SK-N-SH treated with all-trans-retinoic acid at 6 μM for 48 hours (cell line): ENCODE data around the gene ANKFN1.

ENCODE experiments used
- ATAC-seq: fragments of 200-7000 bp; cut with Tn5 transposase; 3 replicates; pipeline ENCODE4 v1.9.1; 2020; ENCODE audit warnings: mild to moderate bottlenecking, moderate library complexity
- ESRRG ChIP-seq: fragments of 250-450 bp; sonication (Bioruptor Pico); IDR thresholded peaks from 2 replicates; pipeline ENCODE4 v1.6.1; 2021; ENCODE audit warnings: mild to moderate bottlenecking
- GLIS3 ChIP-seq: fragments of 250-450 bp; sonication (Bioruptor Pico); IDR thresholded peaks from 2 replicates; pipeline ENCODE4 v1.5.0; 2020; ENCODE audit warnings: mild to moderate bottlenecking, moderate library complexity
- ISL1 ChIP-seq: fragments of 250-450 bp; sonication (Bioruptor Pico); IDR thresholded peaks from 2 replicates; pipeline ENCODE4 v2.1.2; 2022; ENCODE audit warnings: mild to moderate bottlenecking, moderate library complexity
- OSR1 ChIP-seq: fragments of 250-450 bp; sonication (Bioruptor Pico); IDR thresholded peaks from 2 replicates; pipeline ENCODE4 v1.8.0; 2022; ENCODE audit warnings: moderate library complexity, mild to moderate bottlenecking, inconsistent platforms
- PPARA ChIP-seq: fragments of 250-450 bp; sonication (Bioruptor Pico); IDR thresholded peaks from 2 replicates; pipeline ENCODE4 v1.5.0; 2020; ENCODE audit warnings: mild to moderate bottlenecking, borderline replicate concordance
- RARB ChIP-seq: fragments of 250-450 bp; sonication (Bioruptor Pico); IDR thresholded peaks from 2 replicates; pipeline ENCODE4 v1.8.0; 2021; ENCODE audit warnings: mild to moderate bottlenecking, moderate library complexity
- SNAI2 ChIP-seq: fragments of 250-450 bp; sonication (Bioruptor Pico); IDR thresholded peaks from 2 replicates; pipeline ENCODE4 v1.5.0; 2020; ENCODE audit warnings: mild to moderate bottlenecking, moderate library complexity
- TCF4 ChIP-seq: fragments of 250-450 bp; sonication (Bioruptor Pico); IDR thresholded peaks from 2 replicates; pipeline ENCODE4 v1.8.0; 2021; ENCODE audit warnings: mild to moderate bottlenecking, moderate library complexity, borderline replicate concordance
- ZC3H10 ChIP-seq: fragments of 250-450 bp; sonication (Bioruptor Pico); IDR thresholded peaks from 2 replicates; pipeline ENCODE4 v1.5.1; 2021; ENCODE audit warnings: mild to moderate bottlenecking, moderate library complexity
- ZFP30 ChIP-seq: fragments of 450-650 bp; formaldehyde crosslinking; IDR thresholded peaks from 2 replicates; pipeline ENCODE4 v1.5.0; 2022; ENCODE audit warnings: mild to moderate bottlenecking, moderate library complexity
- ZNF565 ChIP-seq: fragments of 450-650 bp; formaldehyde crosslinking; conservative IDR thresholded peaks from 2 replicates; pipeline ENCODE4 v1.5.0; 2020; ENCODE audit warnings: low read depth, mild to moderate bottlenecking, moderate library complexity
- ZNF70 ChIP-seq: fragments of 450-650 bp; formaldehyde crosslinking; IDR thresholded peaks from 2 replicates; pipeline ENCODE4 v1.5.0; 2020; ENCODE audit warnings: mild to moderate bottlenecking, moderate library complexity
- ZNF8 ChIP-seq: fragments of 450-650 bp; formaldehyde crosslinking; IDR thresholded peaks from 2 replicates; pipeline ENCODE4 v1.5.0; 2020; ENCODE audit warnings: mild to moderate bottlenecking, moderate library complexity
- TF ChIP-seq, protein P1 (sequence below): fragments of 250-450 bp; sonication (Bioruptor Pico); IDR thresholded peaks from 2 replicates; pipeline ENCODE4 v1.8.0; 2020; ENCODE audit warnings: mild to moderate bottlenecking, moderate library complexity, borderline replicate concordance
- TF ChIP-seq, protein P2 (sequence below): fragments of 250-450 bp; sonication (Bioruptor Pico); IDR thresholded peaks from 2 replicates; pipeline ENCODE4 v1.5.0; 2020; ENCODE audit warnings: mild to moderate bottlenecking, moderate library complexity
- TF ChIP-seq, protein P3 (sequence below): fragments of 250-450 bp; sonication (Bioruptor Pico); IDR thresholded peaks from 2 replicates; pipeline ENCODE4 v1.5.1; 2020; ENCODE audit warnings: low read depth, mild to moderate bottlenecking, moderate library complexity
- TF ChIP-seq, protein P4 (sequence below): fragments of 250-450 bp; sonication (Bioruptor Pico); IDR thresholded peaks from 2 replicates; pipeline ENCODE4 v1.8.0; 2021; ENCODE audit warnings: low read depth, mild to moderate bottlenecking, moderate library complexity, borderline replicate concordance

Gene ANKFN1

DNA sequence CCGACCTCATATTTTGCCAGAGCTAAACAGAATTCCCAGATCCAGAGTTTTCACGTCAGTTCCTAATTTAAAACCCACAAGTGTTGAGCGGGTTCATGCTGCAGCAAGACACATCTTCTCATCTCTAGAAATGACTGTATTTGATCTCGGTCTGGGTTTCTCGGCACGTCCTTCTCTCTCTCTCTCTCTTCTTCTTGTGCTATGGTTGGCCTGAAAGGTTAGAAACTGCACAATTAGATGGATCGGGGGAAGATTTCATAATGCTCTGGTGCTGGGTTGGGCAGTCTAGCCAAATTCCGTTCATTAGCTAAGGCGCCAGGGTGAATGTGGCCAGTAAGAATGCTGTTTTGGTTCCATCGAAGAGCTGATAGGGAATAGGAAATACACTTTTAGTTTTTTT, 281.3 kb downstream of the ANKFN1 start (continued):
- TF ChIP-seq, protein P1, sequence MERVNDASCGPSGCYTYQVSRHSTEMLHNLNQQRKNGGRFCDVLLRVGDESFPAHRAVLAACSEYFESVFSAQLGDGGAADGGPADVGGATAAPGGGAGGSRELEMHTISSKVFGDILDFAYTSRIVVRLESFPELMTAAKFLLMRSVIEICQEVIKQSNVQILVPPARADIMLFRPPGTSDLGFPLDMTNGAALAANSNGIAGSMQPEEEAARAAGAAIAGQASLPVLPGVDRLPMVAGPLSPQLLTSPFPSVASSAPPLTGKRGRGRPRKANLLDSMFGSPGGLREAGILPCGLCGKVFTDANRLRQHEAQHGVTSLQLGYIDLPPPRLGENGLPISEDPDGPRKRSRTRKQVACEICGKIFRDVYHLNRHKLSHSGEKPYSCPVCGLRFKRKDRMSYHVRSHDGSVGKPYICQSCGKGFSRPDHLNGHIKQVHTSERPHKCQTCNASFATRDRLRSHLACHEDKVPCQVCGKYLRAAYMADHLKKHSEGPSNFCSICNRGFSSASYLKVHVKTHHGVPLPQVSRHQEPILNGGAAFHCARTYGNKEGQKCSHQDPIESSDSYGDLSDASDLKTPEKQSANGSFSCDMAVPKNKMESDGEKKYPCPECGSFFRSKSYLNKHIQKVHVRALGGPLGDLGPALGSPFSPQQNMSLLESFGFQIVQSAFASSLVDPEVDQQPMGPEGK (CRISPR knock-in tag), result no peak
- no peak for TF ChIP-seq ZC3H10 (CRISPR knock-in tag)

DNA sequence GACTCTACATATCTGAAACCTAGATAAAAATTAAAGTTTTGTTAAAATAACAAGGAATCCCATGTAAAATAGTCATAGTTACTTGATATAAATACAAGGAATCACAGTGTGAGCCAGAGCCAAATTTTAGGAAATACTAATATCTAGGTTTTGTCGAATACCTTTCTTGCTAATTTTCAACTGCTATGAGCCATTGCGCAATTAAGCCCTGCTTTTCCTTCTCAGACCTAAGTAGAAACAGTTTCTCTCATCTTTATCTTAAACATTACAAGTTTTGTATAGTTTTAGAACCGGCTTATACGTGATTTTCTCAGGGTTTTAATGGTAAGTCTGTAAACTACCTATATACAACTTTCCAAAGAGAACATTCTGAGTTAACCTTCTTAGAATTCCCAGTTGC, 282.9 kb downstream of the ANKFN1 start:
- TF ChIP-seq, protein P2, sequence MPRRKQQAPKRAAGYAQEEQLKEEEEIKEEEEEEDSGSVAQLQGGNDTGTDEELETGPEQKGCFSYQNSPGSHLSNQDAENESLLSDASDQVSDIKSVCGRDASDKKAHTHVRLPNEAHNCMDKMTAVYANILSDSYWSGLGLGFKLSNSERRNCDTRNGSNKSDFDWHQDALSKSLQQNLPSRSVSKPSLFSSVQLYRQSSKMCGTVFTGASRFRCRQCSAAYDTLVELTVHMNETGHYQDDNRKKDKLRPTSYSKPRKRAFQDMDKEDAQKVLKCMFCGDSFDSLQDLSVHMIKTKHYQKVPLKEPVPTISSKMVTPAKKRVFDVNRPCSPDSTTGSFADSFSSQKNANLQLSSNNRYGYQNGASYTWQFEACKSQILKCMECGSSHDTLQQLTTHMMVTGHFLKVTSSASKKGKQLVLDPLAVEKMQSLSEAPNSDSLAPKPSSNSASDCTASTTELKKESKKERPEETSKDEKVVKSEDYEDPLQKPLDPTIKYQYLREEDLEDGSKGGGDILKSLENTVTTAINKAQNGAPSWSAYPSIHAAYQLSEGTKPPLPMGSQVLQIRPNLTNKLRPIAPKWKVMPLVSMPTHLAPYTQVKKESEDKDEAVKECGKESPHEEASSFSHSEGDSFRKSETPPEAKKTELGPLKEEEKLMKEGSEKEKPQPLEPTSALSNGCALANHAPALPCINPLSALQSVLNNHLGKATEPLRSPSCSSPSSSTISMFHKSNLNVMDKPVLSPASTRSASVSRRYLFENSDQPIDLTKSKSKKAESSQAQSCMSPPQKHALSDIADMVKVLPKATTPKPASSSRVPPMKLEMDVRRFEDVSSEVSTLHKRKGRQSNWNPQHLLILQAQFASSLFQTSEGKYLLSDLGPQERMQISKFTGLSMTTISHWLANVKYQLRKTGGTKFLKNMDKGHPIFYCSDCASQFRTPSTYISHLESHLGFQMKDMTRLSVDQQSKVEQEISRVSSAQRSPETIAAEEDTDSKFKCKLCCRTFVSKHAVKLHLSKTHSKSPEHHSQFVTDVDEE (CRISPR knock-in tag), result no peak
- TF ChIP-seq OSR1 (CRISPR knock-in tag) (no peak), ZNF70 (CRISPR knock-in tag) (no peak), ESRRG (CRISPR knock-in tag) (no peak), GLIS3 (CRISPR knock-in tag) (no peak), RARB (no peak), ZFP30 (no peak), ZNF565 (CRISPR knock-in tag) (no peak), PPARA (CRISPR knock-in tag) (no peak)
- TF ChIP-seq, protein P3, sequence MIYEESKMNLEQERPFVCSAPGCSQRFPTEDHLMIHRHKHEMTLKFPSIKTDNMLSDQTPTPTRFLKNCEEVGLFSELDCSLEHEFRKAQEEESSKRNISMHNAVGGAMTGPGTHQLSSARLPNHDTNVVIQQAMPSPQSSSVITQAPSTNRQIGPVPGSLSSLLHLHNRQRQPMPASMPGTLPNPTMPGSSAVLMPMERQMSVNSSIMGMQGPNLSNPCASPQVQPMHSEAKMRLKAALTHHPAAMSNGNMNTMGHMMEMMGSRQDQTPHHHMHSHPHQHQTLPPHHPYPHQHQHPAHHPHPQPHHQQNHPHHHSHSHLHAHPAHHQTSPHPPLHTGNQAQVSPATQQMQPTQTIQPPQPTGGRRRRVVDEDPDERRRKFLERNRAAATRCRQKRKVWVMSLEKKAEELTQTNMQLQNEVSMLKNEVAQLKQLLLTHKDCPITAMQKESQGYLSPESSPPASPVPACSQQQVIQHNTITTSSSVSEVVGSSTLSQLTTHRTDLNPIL, result no peak
- ATAC-seq, result no peak

DNA sequence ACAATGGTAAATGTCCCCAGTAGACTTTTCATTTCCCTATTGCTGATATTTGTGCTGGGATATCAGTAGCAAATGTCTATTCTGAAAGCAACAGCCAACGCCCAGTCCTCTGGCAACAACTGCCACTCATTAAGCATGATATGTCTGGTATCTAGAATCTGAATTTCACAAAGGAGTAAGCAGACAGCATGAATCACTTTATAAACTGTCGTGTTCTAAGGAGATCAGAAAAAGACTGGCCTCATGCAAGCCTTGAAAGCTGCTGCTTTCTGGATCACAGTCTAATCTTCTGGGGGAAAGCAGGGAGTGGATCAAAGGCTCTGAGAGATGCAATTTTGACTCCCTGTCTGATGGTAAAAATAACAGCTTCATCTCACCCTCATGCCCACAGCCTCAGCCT, 287.1 kb downstream of the ANKFN1 start:
- ATAC-seq, result no peak
- no peak for TF ChIP-seq TCF4
- TF ChIP-seq, protein P4, sequence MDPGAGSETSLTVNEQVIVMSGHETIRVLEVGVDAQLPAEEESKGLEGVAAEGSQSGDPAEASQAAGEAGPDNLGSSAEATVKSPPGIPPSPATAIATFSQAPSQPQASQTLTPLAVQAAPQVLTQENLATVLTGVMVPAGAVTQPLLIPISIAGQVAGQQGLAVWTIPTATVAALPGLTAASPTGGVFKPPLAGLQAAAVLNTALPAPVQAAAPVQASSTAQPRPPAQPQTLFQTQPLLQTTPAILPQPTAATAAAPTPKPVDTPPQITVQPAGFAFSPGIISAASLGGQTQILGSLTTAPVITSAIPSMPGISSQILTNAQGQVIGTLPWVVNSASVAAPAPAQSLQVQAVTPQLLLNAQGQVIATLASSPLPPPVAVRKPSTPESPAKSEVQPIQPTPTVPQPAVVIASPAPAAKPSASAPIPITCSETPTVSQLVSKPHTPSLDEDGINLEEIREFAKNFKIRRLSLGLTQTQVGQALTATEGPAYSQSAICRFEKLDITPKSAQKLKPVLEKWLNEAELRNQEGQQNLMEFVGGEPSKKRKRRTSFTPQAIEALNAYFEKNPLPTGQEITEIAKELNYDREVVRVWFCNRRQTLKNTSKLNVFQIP (CRISPR knock-in tag), result no peak
- TF ChIP-seq GLIS3 (CRISPR knock-in tag), result no peak
- TF ChIP-seq ISL1 (CRISPR knock-in tag), result no peak
- TF ChIP-seq PPARA (CRISPR knock-in tag), result no peak
- no peak for TF ChIP-seq SNAI2 (CRISPR knock-in tag)
- TF ChIP-seq ZNF70 (CRISPR knock-in tag), result no peak
- no peak for TF ChIP-seq OSR1 (CRISPR knock-in tag)

DNA sequence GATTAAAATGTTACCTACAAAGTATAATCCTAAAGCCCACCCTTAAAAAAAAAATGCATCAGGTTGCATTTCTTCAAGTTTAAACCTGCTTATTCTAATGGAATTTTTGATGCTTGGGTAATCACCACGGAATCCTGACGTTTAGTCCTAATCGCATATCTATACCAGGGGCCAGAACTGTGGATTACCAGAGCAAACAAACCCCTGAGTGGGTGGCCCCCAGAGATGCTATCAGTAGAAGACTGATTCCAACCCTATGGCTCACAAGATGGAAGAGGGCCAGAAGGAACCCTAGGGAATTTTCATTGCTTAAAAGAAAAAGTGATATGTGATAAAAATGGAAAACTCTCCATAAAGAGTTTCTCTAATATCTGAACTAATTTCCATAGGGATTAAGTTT, 288.0 kb downstream of the ANKFN1 start:
- no peak for ATAC-seq
- TF ChIP-seq ISL1 (CRISPR knock-in tag), result no peak

DNA sequence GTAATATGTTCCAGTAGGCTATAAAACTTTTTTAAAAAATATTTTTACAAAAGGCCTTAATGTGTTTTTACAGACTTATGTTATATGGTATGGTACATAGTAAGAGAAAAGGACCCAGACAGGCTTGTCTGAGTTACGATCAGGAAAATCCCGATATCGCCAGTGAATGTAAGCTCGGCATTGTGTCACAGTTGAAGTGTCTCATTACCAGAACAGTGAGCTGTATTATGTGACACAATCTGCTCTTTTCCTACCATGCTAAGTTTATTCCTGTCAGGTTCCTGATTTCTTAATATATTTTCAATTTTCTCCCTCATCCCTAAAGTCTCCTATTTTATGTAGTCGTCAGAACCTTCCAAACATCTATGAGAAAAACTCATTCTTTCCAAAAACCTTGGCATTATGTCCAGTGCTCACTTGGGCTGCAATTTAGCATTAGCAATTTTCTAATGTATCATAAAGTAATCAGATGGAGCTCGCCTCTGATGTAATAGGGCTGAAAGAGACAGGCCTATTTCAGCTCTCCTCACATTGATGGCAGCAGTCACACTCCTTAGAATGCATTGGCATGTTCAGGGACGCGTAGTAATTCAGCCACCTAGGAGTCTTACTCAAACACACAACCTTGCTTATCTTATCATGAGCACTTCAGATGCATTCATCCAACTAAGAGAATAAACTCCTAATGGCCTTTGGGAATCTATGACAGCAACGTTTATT, 292.6 kb downstream of the ANKFN1 start:
- TF ChIP-seq, protein P2 (CRISPR knock-in tag), result no peak
- no peak for TF ChIP-seq ZNF8 (CRISPR knock-in tag)
- TF ChIP-seq, protein P4 (CRISPR knock-in tag), result no peak
- no peak for TF ChIP-seq OSR1 (CRISPR knock-in tag)
- TF ChIP-seq, all 23 proteins: peak for 0
- no peak for ATAC-seq
